Measurements from ENCODE around the gene STK39. TPM values are rescaled to one million over a fixed set of nuclear protein-coding genes. Genes with fewer than 3 reads are reported as not detected.

Gene STK39
- total and polyA plus RNA-seq, 11 donors = 13.1 to 40.1 (median 21.5) TPM

DNA sequence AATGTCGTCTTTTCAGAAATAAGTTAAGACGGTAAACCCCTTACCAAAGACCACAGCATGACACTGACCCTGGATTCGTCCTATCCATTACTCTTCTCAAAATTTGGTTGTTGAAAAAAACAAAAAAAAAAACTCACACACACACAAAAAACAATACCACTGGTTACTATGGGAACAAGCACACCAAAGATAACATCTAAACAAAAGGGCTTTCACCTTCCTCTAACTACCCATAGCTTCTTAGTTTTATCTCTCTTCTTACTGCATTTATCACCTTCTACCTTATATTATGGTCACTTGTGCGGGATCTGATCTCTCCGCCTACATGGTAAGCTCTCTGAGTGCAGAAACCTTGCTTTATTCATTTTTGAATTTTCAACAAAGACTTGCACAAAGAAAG is 192.7 kb downstream of the STK39 start:
- Histone ChIP-seq H3K27ac (no peak overlapping the region), H3K36me3 (peaks cover 0 to 8% (median 0%) of the 10 kb centered on the region in 9 donors), H3K4me1 (no peaks in the 10 kb centered on the region), H3K9me3 (no peaks in the 10 kb centered on the region), H3K27me3 (no peaks in the 10 kb centered on the region), H3K4me3 (no peak overlapping the region)
- ATAC-seq (no peak), DNase-seq (no peak)
- intact Hi-C loops (cut with DNase I) = no loop called here
- TF ChIP-seq POLR2A (IDR thresholded peaks at IDR 0.05) = no peak
- TF ChIP-seq, protein P1, sequence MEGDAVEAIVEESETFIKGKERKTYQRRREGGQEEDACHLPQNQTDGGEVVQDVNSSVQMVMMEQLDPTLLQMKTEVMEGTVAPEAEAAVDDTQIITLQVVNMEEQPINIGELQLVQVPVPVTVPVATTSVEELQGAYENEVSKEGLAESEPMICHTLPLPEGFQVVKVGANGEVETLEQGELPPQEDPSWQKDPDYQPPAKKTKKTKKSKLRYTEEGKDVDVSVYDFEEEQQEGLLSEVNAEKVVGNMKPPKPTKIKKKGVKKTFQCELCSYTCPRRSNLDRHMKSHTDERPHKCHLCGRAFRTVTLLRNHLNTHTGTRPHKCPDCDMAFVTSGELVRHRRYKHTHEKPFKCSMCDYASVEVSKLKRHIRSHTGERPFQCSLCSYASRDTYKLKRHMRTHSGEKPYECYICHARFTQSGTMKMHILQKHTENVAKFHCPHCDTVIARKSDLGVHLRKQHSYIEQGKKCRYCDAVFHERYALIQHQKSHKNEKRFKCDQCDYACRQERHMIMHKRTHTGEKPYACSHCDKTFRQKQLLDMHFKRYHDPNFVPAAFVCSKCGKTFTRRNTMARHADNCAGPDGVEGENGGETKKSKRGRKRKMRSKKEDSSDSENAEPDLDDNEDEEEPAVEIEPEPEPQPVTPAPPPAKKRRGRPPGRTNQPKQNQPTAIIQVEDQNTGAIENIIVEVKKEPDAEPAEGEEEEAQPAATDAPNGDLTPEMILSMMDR (IDR thresholded peaks at IDR 0.05) = no peak
- 85 to 91% (median 88%) methylated on average over 5 of the region's 5 CpGs for WGBS, 4 donors

DNA sequence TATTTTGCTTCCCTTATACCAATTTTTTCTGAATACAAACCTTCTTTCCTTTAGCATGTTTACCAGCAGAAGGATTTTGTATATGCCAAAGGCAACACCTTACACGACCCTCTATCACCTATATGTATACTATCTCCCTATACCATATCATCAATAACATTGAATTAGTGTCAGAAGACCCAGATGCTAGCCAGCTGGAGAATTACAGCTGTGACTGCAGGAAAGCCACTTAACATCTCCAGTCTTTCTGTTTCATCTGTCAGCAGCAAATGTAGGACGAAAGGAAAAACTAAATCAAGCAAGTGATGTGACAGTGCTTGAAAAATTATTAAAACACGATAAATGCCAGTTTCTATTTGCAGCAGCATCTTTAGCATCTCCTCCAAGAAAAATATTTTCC is 193.7 kb downstream of the STK39 start:
- H3K4me1 ChIP-seq = no peaks in the 10 kb centered on the region
- ATAC-seq (no peak), DNase-seq (no peak)
- H3K27me3 ChIP-seq = no peaks in the 10 kb centered on the region
- no peaks in the 10 kb centered on the region for H3K9me3 ChIP-seq
- TF ChIP-seq, protein P1 (IDR thresholded peaks at IDR 0.05) = no peak
- TF ChIP-seq POLR2A (IDR thresholded peaks at IDR 0.05) = no peak
- H3K4me3 ChIP-seq = no peak overlapping the region
- 76 to 84% (median 77%) methylated on average over 3 of the region's 3 CpGs for WGBS, 4 donors
- no peak overlapping the region for H3K27ac ChIP-seq
- peaks cover 0 to 4% (median 0%) of the 10 kb centered on the region in 9 donors for H3K36me3 ChIP-seq
- intact Hi-C loops (cut with DNase I) = no loop called here

DNA sequence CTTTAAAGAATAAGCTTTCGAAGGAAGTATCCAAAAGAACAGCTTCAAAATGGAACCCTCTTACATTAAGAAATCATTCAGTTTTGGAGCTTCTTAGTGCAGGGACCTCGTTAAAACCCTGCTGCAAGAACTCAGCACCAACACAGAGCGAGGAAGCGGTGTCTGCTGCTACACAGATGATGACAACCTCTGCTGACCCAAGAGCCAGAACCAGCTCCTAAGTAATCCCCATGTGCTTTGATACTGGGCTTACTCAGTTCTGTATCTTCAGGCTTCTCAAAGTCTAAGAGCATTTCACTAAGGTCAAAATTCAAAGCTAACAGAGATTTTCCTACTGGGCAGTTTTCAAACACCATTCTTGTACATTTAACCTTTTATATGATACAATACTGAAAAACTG is 194.6 kb downstream of the STK39 start:
- no peaks in the 10 kb centered on the region for H3K4me1 ChIP-seq
- H3K36me3 ChIP-seq = peaks cover 0 to 3% (median 0%) of the 10 kb centered on the region in 9 donors
- H3K4me3 ChIP-seq = no peak overlapping the region
- DNase-seq (no peak), ATAC-seq (no peak)
- TF ChIP-seq, protein P1 (IDR thresholded peaks at IDR 0.05) = no peak
- TF ChIP-seq POLR2A (IDR thresholded peaks at IDR 0.05) = no peak
- intact Hi-C loops (cut with DNase I) = no loop called here
- 79 to 88% (median 87%) methylated on average over 4 of the region's 4 CpGs for WGBS, 4 donors
- no peaks in the 10 kb centered on the region for H3K9me3 ChIP-seq
- no peak overlapping the region for H3K27ac ChIP-seq
- no peaks in the 10 kb centered on the region for H3K27me3 ChIP-seq

DNA sequence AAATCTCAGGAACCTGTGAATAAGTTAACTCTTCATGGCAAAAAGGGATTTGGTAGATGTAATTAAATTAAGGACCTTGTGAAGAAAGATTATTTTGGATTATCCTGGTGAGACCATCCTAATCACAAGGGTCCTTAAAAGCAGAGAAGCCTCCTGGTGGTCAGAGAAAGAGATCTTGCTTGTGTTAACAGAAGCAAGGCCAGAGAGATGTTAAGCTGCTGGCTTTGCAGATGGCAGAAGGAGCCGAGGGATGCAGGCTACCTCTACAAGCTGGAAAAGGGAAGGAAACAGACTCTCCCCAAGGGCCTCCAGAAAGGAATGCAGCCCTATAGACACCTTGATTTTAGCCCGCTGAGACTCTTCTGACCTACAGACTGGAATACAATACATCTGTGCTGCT is 197.0 kb downstream of the STK39 start:
- Histone ChIP-seq H3K36me3 (peaks cover 0 to 3% (median 0%) of the 10 kb centered on the region in 9 donors), H3K27ac (no peak overlapping the region), H3K9me3 (no peaks in the 10 kb centered on the region), H3K4me3 (no peak overlapping the region), H3K27me3 (no peaks in the 10 kb centered on the region), H3K4me1 (peaks cover 0 to 2% (median 0%) of the 10 kb centered on the region in 12 donors)
- TF ChIP-seq POLR2A (IDR thresholded peaks at IDR 0.05) = no peak
- TF ChIP-seq, protein P1 (IDR thresholded peaks at IDR 0.05) = no peak
- DNase-seq (no peak), ATAC-seq (no peak)
- intact Hi-C loops (cut with DNase I) = no loop called here
- WGBS, 4 donors = 68 to 84% (median 75%) methylated on average over 2 of the region's 2 CpGs

Measured in heart left ventricle (tissue), 16 donors.